H1 (cell line): ENCODE data around the gene NCK2. TPM values are rescaled to one million over a fixed set of nuclear protein-coding genes. Genes with fewer than 3 reads are reported as not detected.

Experiments used
- RXRA ChIP-seq: IDR thresholded peaks from 2 replicates; pipeline ENCODE4 v1.6.1; 2011; ENCODE audit warnings: low read depth, mild to moderate bottlenecking, low read length, moderate library complexity; ENCODE audit not compliant: insufficient read depth
- polyA plus RNA-seq, 7 experiments: library from polyadenylated mRNA; depleted of rRNA in 3 of 7; stranded (reverse) in 5 of 7; unstranded in 2 of 7; fragments of >200 nt in 5 of 7; fragments of 200-250 nt in 2 of 7; gene quantifications; 1 replicate in 5 of 7; 2 replicates in 1 of 7; 4 replicates in 1 of 7; pipeline versions ENCODE4 v1.2.1 to v1.2.3, GENCODE V29; 2011 to 2013; ENCODE audit warnings: missing spikeins in 2 of 7, mixed read lengths in 2 of 7
- total RNA-seq: library from RNA; stranded (reverse); fragmentation: NEBNext Ultra II Directional; extraction: Animal tissue kit (Norgen Biotek cat#: 25700); gene quantifications from 2 replicates; pipeline ENCODE4 v1.2.1, GENCODE V29; 2021
- TF ChIP-seq, protein P1 (sequence below): fragments of 300-600 bp; sonication (generic); IDR thresholded peaks from 2 replicates; pipeline ENCODE4 v1.7.1; 2012; ENCODE audit warnings: low read length, moderate library complexity, mild to moderate bottlenecking, inconsistent platforms; ENCODE audit not compliant: insufficient replicate concordance

NCK2 gene
- total and polyA plus RNA-seq, 2 of the 8 experiments (the other 6 are each of a cell fraction or from before 2014, with no cell fraction given): 30.3 to 65.7 TPM

DNA sequence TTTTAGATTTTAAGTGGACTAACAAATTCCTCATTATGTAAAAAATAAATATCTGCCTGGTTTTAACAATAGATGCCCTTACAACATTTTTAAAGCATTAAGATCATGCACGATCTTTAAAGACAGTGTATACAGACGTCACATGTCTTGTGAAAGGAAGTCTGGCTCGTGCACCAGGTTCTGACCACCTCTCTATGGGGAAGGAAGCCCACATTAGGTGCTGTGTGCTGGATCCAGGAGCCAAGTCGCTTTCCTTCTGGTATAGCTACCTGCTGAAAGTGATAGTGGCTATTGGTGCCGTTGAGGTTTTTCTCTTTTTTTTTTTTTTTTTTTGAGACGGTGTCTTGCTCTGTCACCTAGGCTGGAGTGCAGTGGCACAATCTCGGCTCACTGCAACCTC, 116.5 kb downstream of the NCK2 start (continued):
- TF ChIP-seq, protein P1, sequence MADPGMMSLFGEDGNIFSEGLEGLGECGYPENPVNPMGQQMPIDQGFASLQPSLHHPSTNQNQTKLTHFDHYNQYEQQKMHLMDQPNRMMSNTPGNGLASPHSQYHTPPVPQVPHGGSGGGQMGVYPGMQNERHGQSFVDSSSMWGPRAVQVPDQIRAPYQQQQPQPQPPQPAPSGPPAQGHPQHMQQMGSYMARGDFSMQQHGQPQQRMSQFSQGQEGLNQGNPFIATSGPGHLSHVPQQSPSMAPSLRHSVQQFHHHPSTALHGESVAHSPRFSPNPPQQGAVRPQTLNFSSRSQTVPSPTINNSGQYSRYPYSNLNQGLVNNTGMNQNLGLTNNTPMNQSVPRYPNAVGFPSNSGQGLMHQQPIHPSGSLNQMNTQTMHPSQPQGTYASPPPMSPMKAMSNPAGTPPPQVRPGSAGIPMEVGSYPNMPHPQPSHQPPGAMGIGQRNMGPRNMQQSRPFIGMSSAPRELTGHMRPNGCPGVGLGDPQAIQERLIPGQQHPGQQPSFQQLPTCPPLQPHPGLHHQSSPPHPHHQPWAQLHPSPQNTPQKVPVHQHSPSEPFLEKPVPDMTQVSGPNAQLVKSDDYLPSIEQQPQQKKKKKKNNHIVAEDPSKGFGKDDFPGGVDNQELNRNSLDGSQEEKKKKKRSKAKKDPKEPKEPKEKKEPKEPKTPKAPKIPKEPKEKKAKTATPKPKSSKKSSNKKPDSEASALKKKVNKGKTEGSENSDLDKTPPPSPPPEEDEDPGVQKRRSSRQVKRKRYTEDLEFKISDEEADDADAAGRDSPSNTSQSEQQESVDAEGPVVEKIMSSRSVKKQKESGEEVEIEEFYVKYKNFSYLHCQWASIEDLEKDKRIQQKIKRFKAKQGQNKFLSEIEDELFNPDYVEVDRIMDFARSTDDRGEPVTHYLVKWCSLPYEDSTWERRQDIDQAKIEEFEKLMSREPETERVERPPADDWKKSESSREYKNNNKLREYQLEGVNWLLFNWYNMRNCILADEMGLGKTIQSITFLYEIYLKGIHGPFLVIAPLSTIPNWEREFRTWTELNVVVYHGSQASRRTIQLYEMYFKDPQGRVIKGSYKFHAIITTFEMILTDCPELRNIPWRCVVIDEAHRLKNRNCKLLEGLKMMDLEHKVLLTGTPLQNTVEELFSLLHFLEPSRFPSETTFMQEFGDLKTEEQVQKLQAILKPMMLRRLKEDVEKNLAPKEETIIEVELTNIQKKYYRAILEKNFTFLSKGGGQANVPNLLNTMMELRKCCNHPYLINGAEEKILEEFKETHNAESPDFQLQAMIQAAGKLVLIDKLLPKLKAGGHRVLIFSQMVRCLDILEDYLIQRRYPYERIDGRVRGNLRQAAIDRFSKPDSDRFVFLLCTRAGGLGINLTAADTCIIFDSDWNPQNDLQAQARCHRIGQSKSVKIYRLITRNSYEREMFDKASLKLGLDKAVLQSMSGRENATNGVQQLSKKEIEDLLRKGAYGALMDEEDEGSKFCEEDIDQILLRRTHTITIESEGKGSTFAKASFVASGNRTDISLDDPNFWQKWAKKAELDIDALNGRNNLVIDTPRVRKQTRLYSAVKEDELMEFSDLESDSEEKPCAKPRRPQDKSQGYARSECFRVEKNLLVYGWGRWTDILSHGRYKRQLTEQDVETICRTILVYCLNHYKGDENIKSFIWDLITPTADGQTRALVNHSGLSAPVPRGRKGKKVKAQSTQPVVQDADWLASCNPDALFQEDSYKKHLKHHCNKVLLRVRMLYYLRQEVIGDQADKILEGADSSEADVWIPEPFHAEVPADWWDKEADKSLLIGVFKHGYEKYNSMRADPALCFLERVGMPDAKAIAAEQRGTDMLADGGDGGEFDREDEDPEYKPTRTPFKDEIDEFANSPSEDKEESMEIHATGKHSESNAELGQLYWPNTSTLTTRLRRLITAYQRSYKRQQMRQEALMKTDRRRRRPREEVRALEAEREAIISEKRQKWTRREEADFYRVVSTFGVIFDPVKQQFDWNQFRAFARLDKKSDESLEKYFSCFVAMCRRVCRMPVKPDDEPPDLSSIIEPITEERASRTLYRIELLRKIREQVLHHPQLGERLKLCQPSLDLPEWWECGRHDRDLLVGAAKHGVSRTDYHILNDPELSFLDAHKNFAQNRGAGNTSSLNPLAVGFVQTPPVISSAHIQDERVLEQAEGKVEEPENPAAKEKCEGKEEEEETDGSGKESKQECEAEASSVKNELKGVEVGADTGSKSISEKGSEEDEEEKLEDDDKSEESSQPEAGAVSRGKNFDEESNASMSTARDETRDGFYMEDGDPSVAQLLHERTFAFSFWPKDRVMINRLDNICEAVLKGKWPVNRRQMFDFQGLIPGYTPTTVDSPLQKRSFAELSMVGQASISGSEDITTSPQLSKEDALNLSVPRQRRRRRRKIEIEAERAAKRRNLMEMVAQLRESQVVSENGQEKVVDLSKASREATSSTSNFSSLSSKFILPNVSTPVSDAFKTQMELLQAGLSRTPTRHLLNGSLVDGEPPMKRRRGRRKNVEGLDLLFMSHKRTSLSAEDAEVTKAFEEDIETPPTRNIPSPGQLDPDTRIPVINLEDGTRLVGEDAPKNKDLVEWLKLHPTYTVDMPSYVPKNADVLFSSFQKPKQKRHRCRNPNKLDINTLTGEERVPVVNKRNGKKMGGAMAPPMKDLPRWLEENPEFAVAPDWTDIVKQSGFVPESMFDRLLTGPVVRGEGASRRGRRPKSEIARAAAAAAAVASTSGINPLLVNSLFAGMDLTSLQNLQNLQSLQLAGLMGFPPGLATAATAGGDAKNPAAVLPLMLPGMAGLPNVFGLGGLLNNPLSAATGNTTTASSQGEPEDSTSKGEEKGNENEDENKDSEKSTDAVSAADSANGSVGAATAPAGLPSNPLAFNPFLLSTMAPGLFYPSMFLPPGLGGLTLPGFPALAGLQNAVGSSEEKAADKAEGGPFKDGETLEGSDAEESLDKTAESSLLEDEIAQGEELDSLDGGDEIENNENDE: no peak
- no peak for TF ChIP-seq RXRA
